SU-DHL-6 (cell line): Measurements from ENCODE around the gene LDB3.

Experiments used
- H2AFZ ChIP-seq: fragments of 200-600 bp; sonication (generic); 2 replicates; pipeline ENCODE4 v1.6.1; 2014; ENCODE audit warnings: low read depth, mild to moderate bottlenecking, moderate library complexity, mixed read lengths, antibody characterized with exemption, low read length; ENCODE audit not compliant: severe bottlenecking
- H3F3A ChIP-seq: fragments of 200-600 bp; shearing (Covaris generic); 2 replicates; pipeline ENCODE4 v1.6.0; 2016; ENCODE audit warnings: antibody characterized with exemption, mild to moderate bottlenecking; ENCODE audit not compliant: insufficient read depth
- H3K27ac ChIP-seq: fragments of 200-600 bp; sonication (generic); 2 replicates; pipeline ENCODE4 v1.5.1; 2016; ENCODE audit warnings: low read depth, mild to moderate bottlenecking, low read length, moderate library complexity, mixed read lengths
- H3K27me3 ChIP-seq: fragments of 200-600 bp; sonication (generic), shearing (Covaris generic); 2 replicates; pipeline ENCODE4 v1.6.0; 2014; ENCODE audit warnings: mild to moderate bottlenecking, low read length
- H3K36me3 ChIP-seq: fragments of 200-600 bp; sonication (generic); 2 replicates; pipeline ENCODE4 v1.6.1; 2014; ENCODE audit warnings: mild to moderate bottlenecking, low read length, mixed read lengths
- H3K4me2 ChIP-seq: fragments of 300-600, 200-600 bp; shearing (Covaris generic), sonication (generic); 2 replicates; pipeline ENCODE4 v1.6.0; 2014; ENCODE audit warnings: low read length, low read depth, mild to moderate bottlenecking; ENCODE audit not compliant: poor library complexity, severe bottlenecking
- H3K4me3 ChIP-seq: fragments of 200-600 bp; sonication (generic); 2 replicates; pipeline ENCODE4 v1.5.1; 2014; ENCODE audit warnings: antibody characterized with exemption, low read length, mild to moderate bottlenecking, mixed read lengths; ENCODE audit not compliant: insufficient read depth, poor library complexity, severe bottlenecking
- H3K79me2 ChIP-seq: fragments of 200-600 bp; sonication (generic); 2 replicates; pipeline ENCODE4 v1.6.1; 2014; ENCODE audit warnings: mild to moderate bottlenecking, low read length, moderate library complexity; ENCODE audit not compliant: insufficient read depth
- H3K9ac ChIP-seq: fragments of 200-600 bp; sonication (generic); 2 replicates; pipeline ENCODE4 v1.7.0; 2014; ENCODE audit warnings: mild to moderate bottlenecking, low read length
- H3K9me2 ChIP-seq: fragments of 200-600 bp; sonication (generic); replicated peaks from 2 replicates; pipeline ENCODE4 v1.6.1; 2014; ENCODE audit warnings: low read length; ENCODE audit not compliant: insufficient read depth
- H3K9me3 ChIP-seq: fragments of 200-600 bp; sonication (generic); 2 replicates; pipeline ENCODE4 v1.6.1; 2014; ENCODE audit warnings: low read length, mixed read lengths; ENCODE audit not compliant: insufficient read depth
- H4K20me1 ChIP-seq: fragments of 200-600 bp; sonication (generic); 2 replicates; pipeline ENCODE4 v1.6.1; 2014; ENCODE audit warnings: low read depth, mild to moderate bottlenecking, antibody characterized with exemption, low read length, moderate library complexity, mixed read lengths
- EZH2phosphoT487 ChIP-seq: fragments of 200-600 bp; sonication (generic), shearing (Covaris generic); conservative IDR thresholded peaks from 2 replicates; pipeline ENCODE4 v1.6.1; 2018; ENCODE audit warnings: mild to moderate bottlenecking, antibody characterized with exemption, low read length, moderate library complexity, mixed read lengths
- TF ChIP-seq, protein P1 (sequence below): fragments of 200-600 bp; sonication (generic); IDR thresholded peaks from one replicate; pipeline ENCODE4 v1.5.1; 2017; ENCODE audit warnings: antibody characterized with exemption, mild to moderate bottlenecking, low read length, moderate library complexity; ENCODE audit not compliant: insufficient read depth, poor library complexity, severe bottlenecking

The LDB3 gene

DNA sequence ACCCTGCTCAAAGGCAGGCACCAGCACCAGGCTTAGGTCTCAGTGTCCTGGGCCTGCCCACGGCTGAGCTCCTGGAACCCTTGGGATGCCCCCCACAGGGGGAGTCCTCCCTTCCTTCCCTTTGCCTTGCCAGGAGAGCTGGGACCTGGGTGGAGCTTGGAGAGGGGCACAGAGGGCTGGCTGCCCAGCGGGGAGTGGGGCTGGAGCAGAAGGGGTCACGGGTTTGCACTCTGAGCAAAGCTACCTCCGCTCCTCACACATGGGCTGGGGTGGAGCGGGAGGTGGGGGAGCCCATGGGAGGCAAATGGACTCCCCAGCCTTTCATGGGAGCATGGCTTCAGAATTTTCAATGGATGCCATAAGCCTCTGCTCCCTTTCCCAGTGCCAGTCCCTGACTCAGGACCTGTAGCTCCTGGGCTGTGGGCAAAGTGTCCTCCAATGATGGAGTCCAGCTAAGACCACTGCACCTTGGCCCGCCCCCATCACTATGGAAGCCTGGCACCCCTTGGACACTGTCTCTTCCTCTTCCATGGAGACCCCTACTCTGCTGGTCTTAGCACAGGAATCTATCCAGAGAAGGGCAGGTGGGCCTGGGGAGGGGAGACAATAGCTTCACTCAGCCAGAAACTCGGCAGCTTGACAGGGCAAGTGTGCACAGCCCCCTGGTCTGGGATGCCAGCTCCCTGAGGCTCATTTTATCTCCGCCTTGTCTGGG is 39.9 kb downstream of the LDB3 start:
- no peak overlapping the region for H3K4me3 ChIP-seq
- H3K4me2 ChIP-seq: no peak overlapping the region
- H3K27ac ChIP-seq: no peak overlapping the region
- TF ChIP-seq, protein P1, sequence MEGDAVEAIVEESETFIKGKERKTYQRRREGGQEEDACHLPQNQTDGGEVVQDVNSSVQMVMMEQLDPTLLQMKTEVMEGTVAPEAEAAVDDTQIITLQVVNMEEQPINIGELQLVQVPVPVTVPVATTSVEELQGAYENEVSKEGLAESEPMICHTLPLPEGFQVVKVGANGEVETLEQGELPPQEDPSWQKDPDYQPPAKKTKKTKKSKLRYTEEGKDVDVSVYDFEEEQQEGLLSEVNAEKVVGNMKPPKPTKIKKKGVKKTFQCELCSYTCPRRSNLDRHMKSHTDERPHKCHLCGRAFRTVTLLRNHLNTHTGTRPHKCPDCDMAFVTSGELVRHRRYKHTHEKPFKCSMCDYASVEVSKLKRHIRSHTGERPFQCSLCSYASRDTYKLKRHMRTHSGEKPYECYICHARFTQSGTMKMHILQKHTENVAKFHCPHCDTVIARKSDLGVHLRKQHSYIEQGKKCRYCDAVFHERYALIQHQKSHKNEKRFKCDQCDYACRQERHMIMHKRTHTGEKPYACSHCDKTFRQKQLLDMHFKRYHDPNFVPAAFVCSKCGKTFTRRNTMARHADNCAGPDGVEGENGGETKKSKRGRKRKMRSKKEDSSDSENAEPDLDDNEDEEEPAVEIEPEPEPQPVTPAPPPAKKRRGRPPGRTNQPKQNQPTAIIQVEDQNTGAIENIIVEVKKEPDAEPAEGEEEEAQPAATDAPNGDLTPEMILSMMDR: no peak
- H3K9ac ChIP-seq: no peak overlapping the region
- no peaks in the 10 kb centered on the region for H3K27me3 ChIP-seq
- peaks cover 10% of the 10 kb centered on the region for H3F3A ChIP-seq
- H3K79me2 ChIP-seq: no peaks in the 10 kb centered on the region
- no peaks in the 10 kb centered on the region for H4K20me1 ChIP-seq
- H2AFZ ChIP-seq: no peak overlapping the region
- H3K9me3 ChIP-seq: no peaks in the 10 kb centered on the region
- no peaks in the 10 kb centered on the region for H3K9me2 ChIP-seq
- no peaks in the 10 kb centered on the region for H3K36me3 ChIP-seq

DNA sequence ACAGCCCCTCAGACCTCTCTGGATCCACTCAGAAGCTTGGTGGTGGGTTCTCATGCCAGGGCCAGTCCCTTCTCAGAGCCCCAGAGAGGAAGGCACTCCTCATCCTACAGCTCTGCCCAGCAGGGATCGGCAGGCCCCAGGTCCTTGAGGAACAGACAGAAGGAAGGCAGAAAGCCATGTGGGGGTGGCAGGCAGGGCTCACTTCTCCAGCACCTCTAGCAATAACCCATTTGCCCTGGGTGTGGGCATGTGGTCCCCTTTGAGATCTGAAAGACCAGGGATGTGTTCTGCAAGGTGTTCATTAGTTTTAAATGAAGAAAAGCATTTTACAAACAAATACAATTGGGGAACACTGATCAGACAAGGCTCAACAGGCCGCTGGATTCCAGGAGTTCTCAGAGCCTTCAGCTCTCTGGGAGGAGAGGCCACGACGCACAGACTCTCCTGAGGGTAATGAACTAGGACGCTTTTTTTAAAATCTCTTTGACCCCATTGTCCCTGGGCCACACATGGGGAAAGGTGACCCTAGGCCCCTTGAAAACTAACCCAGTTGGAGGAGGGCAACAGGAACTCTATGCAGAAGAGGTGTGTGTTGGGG is 40.6 kb downstream of the LDB3 start:
- Histone ChIP-seq H3K27me3 (no peaks in the 10 kb centered on the region), H3K36me3 (no peaks in the 10 kb centered on the region), H3K4me2 (no peak overlapping the region), H3F3A (peaks cover 10% of the 10 kb centered on the region), H3K9me2 (no peaks in the 10 kb centered on the region), H4K20me1 (no peaks in the 10 kb centered on the region), H3K4me3 (no peak overlapping the region), H2AFZ (no peak overlapping the region), H3K9ac (no peak overlapping the region), H3K9me3 (no peaks in the 10 kb centered on the region), H3K79me2 (no peaks in the 10 kb centered on the region), H3K27ac (no peak overlapping the region)
- TF ChIP-seq, protein P1: no peak
- no peak for TF ChIP-seq EZH2phosphoT487

DNA sequence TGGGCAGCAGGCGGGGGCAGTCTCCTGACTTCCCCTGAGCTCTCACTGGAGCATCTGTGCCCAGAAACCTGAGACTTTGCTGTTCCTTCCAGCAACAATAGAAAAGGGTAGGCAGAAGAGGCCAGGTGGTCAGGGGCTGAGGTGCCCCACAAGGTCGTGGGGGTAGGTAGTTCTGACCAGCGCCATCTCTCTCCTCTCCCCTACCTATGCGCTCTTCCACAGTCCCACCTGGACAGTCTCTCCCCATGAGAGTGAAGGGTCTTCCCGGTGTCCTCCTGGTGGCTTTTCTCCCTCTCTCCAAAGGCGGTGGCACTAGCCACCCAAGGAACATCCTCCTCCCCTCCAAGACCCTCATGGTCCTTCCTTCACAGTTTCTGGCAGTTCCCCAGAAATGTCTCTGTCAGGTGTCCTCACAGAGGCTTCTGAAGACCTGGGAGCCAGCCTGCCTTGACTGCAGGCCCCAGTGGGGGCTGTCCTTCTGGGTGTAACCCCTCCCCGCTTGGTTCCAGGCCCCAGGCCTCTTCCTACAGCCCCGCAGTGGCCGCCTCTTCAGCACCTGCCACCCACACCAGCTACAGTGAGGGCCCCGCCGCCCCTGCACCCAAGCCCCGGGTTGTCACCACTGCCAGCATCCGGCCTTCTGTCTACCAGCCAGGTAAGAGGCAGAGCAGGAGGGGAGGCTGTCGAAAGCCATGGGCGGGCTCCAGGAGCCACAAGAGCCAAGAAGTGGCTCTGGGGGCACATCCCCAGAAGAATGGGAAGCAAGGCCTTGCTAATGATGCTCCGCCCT is 41.3 kb downstream of the LDB3 start:
- H2AFZ ChIP-seq: no peak overlapping the region
- no peaks in the 10 kb centered on the region for H3K79me2 ChIP-seq
- H3K36me3 ChIP-seq: no peaks in the 10 kb centered on the region
- TF ChIP-seq EZH2phosphoT487: no peak
- TF ChIP-seq, protein P1: no peak
- peaks cover 10% of the 10 kb centered on the region for H3F3A ChIP-seq
- H3K4me2 ChIP-seq: no peak overlapping the region
- no peak overlapping the region for H3K4me3 ChIP-seq
- H3K9me2 ChIP-seq: no peaks in the 10 kb centered on the region
- no peak overlapping the region for H3K27ac ChIP-seq
- H3K9ac ChIP-seq: no peak overlapping the region
- H3K27me3 ChIP-seq: no peaks in the 10 kb centered on the region
- no peaks in the 10 kb centered on the region for H3K9me3 ChIP-seq
- no peaks in the 10 kb centered on the region for H4K20me1 ChIP-seq
